HFFc6 (cell line): ENCODE results near the gene ZNF219. TPM values are rescaled to one million over a fixed set of nuclear protein-coding genes. Genes with fewer than 3 reads are reported as not detected.

Source experiments
- DNase-seq: peaks from one replicate; pipeline ENCODE4 v3.0.0-alpha.2; 2018
- H3K27ac Mint-ChIP-seq: 2 replicates; pipeline ENCODE4 v1.8.0; 2020; ENCODE audit warnings: mild to moderate bottlenecking, mixed read lengths
- H3K27me3 Mint-ChIP-seq: 2 replicates; pipeline ENCODE4 v1.8.0; 2021; ENCODE audit warnings: mild to moderate bottlenecking, moderate library complexity, mixed read lengths; ENCODE audit not compliant: insufficient read depth
- H3K36me3 Mint-ChIP-seq: 2 replicates; pipeline ENCODE4 v1.8.0; 2021; ENCODE audit warnings: low read depth, mixed read lengths
- H3K4me1 Mint-ChIP-seq: 2 replicates; pipeline ENCODE4 v1.8.0; 2020; ENCODE audit warnings: low read depth, mixed read lengths
- H3K4me3 Mint-ChIP-seq: 2 replicates; pipeline ENCODE4 v1.8.0; 2020; ENCODE audit warnings: mild to moderate bottlenecking, moderate library complexity, mixed read lengths
- H3K9me3 Mint-ChIP-seq: 2 replicates; pipeline ENCODE4 v1.8.0; 2020; ENCODE audit warnings: mild to moderate bottlenecking, mixed read lengths
- CTCF ChIP-seq: fragments of 200-600 bp; sonication (generic); IDR thresholded peaks from 2 replicates; pipeline ENCODE4 v1.5.0; 2021; ENCODE audit warnings: antibody characterized with exemption, mild to moderate bottlenecking
- total RNA-seq, 6 experiments: library from RNA; stranded (reverse); fragmentation: NEBNext Ultra II Directional; extraction: Animal tissue kit (Norgen Biotek cat#: 25700); gene quantifications; 2 replicates in 1 of 6; 3 replicates in 5 of 6; pipeline ENCODE4 v1.2.3, GENCODE V29; 2021

ZNF219 gene
- total RNA-seq, 6 experiments from 2014 or later: 5.3 to 11.2 (median 6.6) TPM

- DNase-seq: no peak
- TF ChIP-seq CTCF: no peak
- Mint-ChIP-seq H3K27me3 (peaks cover 5% of the 10 kb centered on the region), H3K9me3 (no peaks in the 10 kb centered on the region), H3K4me3 (no peak overlapping the region), H3K36me3 (peaks cover 12% of the 10 kb centered on the region), H3K4me1 (peaks cover 6% of the 10 kb centered on the region), H3K27ac (no peak overlapping the region; the same call in 1 of the 2 replicates)
Observed at GRCh38 chr14:21078287-21078686, 20.2 kb downstream of the ZNF219 start.

GRCh38 chr14:21077672-21078071 is 20.8 kb downstream of the ZNF219 start:
- Mint-ChIP-seq H3K36me3 (peaks cover 14% of the 10 kb centered on the region), H3K27ac (peak overlapping the region; percentile 37; the same call in 1 of the 2 replicates), H3K4me3 (no peak overlapping the region), H3K9me3 (no peaks in the 10 kb centered on the region), H3K27me3 (peaks cover 5% of the 10 kb centered on the region), H3K4me1 (peaks cover 11% of the 10 kb centered on the region)
- DNase-seq: no peak
- TF ChIP-seq CTCF: no peak

- Mint-ChIP-seq H3K27ac (peak overlapping the region; percentile 30; the same call in 1 of the 2 replicates), H3K27me3 (peaks cover 8% of the 10 kb centered on the region), H3K9me3 (no peaks in the 10 kb centered on the region), H3K36me3 (peaks cover 14% of the 10 kb centered on the region), H3K4me1 (peaks cover 23% of the 10 kb centered on the region), H3K4me3 (no peak overlapping the region)
- TF ChIP-seq CTCF: no peak
- DNase-seq: no peak
Observed at GRCh38 chr14:21075719-21076437, 22.6 kb downstream of the ZNF219 start.

GRCh38 chr14:21074398-21075272 is 23.8 kb downstream of the ZNF219 start:
- no peak for DNase-seq
- Mint-ChIP-seq H3K4me1 (peaks cover 24% of the 10 kb centered on the region), H3K9me3 (no peaks in the 10 kb centered on the region), H3K36me3 (peaks cover 14% of the 10 kb centered on the region), H3K27me3 (peaks cover 6% of the 10 kb centered on the region), H3K4me3 (no peak overlapping the region), H3K27ac (no peak overlapping the region; the same call in 1 of the 2 replicates)
- TF ChIP-seq CTCF: no peak

GRCh38 chr14:21073921-21074320 is 24.5 kb downstream of the ZNF219 start:
- peaks cover 6% of the 10 kb centered on the region for H3K27me3 Mint-ChIP-seq
- H3K4me1 Mint-ChIP-seq: peaks cover 31% of the 10 kb centered on the region
- H3K9me3 Mint-ChIP-seq: no peaks in the 10 kb centered on the region
- no peak for DNase-seq
- peak overlapping the region; percentile 97; the same call in 1 of the 2 replicates for H3K27ac Mint-ChIP-seq
- peaks cover 14% of the 10 kb centered on the region for H3K36me3 Mint-ChIP-seq
- no peak overlapping the region for H3K4me3 Mint-ChIP-seq
- TF ChIP-seq CTCF: no peak
